DMS 273 (cell line): ENCODE measurements around the gene AHI1.

ENCODE experiments used
- DNase-seq: peaks from one replicate; lab custom pipeline; 2025; ENCODE audit not compliant: unreplicated experiment; lab: John Stamatoyannopoulos, UW

The AHI1 gene

DNA sequence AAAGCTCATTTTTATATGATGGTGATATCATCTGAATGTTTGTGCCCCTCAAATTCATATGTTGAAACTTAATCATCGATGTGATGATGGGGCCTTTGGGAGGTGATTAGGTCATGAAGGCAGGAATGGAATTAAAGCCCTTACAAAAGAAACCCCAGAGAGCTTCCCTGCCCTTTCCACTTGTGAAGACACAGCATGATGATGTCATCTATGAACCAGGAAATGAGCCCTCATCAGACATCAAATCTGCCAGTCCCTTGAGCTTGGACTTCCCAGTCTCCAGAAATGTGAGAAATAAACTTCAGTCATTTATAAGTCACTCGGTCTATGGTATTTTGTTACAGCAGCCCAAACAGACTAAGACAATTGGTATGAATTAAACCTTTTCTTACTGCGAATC is 163.4 kb downstream of the AHI1 start:
- DNase-seq = no peak

- DNase-seq = no peak
Measured at GRCh38 chr6:135331002-135331401, 166.5 kb downstream of the AHI1 start.

DNA sequence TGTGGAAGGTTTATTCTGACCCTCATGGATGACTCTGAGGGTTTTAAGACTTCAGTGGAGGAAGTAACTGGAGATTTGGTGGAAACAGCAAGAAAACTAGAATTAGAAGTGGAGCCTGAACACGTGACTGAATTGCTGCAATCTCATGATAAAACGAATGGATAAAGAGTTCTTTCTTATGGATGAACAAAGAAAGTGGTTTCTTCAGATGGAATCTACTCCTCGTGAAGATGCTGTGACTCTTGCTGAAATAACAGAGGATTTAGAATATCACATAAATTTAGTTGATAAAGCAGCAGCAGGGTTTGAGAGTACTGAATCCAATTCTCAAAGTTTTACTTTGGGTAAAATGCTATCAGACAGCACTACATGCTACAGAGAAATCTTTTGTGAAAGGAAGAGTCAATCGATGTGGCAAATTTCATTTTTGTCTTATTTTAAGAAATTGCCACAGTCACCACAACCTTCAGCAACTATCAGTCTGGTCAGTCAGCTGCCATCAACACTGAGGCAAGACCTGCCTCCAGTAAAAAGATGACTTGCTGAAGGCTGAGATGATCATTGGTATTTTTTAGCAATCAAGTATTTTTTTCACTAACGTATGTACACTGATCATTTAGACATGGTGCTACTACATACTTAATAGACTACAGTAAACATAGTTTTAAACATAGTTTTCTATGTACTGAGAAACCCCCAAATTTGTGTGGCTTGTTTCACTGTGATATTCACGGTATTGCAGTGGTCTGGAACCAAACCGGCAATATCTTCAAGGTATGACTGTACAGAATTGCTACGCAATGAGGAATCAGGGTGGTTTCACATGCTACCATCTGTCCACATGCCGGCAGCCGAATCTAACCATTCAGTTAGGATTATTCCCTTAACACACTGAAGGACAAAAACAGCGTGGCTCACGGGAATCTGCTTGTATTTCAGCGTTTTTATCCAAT is 167.4 kb downstream of the AHI1 start:
- DNase-seq = no peak

- no peak for DNase-seq
Measured at GRCh38 chr6:135328136-135328535, 169.4 kb downstream of the AHI1 start.

DNA sequence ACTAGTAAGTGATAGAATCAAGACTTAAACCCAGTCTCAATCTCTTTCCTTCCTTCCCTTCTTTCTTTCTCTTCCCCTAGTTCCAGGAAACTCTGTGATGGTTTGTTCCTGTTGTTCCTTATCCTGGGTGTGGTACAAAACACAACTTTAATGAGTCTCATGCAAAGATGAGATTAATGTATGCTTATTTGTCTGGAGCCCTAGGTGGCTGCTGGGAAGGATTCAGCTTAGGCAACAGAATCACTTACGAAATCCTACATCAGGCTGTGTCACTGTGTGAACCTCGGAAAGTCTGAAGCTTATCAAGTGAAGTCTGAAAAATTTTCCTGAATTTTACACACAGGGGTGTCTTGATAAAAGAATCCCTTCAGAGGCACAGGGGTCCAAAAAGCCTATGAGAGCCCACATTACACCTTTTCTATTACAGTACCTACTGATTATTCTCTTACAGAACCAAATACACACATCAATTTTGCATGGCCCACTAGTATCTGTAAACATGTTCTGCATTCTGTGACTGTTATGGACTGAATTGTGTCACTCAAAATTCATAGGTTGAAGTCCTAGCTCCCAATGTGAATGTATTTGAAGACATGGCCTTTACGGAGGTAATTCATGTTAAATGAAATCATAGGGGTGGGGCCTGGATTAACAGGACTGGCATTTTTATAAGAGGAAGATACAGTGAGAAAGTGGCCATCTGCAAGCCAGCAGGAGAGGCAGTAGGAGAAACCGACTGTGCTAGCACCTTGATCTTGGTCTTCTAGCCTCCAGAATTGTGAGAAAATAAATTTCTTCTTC is 171.7 kb downstream of the AHI1 start:
- no peak for DNase-seq

DNA sequence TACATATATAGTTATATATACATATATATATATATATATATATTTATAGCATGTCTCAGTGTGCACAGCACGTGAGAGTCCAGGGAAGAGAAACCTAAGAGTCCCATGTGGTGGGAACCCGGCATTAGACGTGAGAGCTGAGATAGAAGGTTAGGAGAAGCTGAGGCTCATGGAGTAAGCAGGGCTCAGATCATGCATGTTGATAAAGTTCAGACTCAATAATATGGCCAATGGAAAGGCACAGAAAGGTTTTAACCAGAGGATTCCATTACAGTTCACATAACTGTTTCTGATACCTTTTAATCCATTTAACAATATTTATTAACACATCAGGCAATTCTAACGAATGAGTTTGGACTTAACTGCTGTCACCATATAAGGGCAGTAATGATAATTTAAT is 173.0 kb downstream of the AHI1 start:
- DNase-seq = no peak

DNA sequence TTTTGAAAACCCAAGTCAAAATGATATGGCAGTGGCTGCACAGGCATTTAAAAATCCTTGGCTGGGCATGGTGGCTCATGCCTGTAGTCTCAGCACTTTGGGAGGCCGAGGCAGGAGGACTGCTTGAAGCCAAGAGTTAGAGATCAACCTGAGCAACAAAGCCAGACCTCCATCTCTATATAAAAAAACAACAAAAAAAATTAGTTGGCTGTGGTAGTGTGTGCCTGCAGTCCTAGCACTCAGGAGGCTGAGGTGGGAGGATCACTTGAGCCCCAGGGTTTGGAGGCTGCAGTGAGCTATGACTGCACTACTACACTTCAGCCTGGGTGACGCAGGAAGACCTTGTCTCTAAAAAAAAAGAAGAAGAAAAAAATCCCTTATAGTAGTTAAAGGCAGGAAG is 173.6 kb downstream of the AHI1 start:
- no peak for DNase-seq

GRCh38 chr6:135323202-135323668 is 174.3 kb downstream of the AHI1 start:
- no peak for DNase-seq

DNA sequence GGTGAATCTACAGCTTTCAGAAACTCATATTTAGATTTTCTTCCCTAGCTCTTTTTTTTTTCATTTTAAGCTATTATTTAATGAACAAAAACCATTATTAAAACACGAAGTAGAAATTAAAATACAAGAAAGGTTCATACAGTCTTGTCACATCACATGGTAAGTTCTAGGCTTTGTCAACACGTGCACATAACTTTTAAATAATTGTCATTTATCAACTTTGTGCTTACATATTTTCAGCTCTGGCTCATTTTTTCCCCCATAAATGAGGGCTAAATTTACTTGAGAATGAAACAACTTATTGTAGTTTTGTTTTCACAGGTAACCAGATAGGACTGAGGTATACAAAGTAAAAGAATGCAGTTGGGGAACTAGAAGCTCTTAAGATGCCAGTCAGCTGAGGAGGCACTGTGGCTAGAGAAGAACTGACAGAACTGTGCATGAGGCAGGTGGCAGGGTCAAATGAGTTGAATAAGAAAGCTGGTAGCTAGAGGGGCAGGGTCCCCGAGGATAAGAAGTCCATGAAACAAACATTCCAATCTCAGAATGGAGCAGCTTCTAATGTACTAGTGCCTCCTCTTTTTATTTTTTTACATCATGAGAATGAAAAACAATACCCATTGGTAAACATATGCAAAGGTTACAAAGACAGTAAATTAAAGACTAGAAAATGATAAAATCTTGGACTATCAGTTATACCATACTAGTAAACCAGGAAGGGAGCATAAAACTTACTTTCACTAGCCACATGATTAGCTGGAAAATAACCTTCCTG is 174.9 kb downstream of the AHI1 start:
- no peak for DNase-seq

DNA sequence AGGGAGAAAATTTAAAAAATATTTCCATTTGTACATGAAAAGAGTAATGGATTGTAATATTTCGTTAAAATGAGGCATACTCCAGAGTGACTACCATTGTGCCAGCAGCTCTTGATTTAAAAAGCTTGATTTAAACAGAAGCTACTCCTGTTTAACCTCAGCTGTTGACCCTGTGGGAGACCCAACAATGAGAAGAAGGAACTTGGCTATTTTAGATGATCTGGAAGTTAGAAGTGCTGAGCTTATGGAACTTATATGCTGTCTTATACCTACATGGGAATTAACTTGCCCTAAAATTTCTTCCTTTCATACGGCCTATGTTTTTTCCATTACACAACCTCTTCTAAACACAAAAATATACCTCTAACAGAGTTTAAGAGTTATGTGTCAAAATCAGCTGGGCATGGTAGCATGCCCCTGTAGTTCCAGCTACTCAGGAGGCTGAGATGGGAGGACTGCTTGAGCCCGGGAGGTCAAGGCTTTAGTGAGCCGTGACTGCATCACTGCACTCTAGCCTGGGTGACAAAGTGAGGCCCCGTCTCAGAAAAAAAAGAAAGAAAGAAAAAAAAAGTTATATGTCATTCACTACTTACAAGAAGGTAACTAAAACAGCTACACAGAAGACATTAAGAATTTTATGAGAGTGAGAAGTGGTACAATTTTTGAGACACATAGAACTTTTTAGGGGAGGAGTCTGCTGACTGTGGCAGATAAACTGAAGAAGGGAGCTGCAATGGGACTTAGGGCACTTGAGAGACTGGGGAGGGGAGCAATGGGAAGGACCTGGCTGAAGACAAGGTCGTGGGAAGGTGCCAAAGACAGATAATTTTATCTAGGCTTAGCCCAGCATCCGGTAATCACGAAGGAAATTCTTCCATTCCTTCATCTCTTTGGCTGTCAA is 176.6 kb downstream of the AHI1 start:
- no peak for DNase-seq

- DNase-seq = no peak
Measured at GRCh38 chr6:135319819-135320218, 177.7 kb downstream of the AHI1 start.

- DNase-seq = no peak
Measured at GRCh38 chr6:135318738-135319469, 178.6 kb downstream of the AHI1 start.

- no peak for DNase-seq
Measured at GRCh38 chr6:135314543-135314942, 183.0 kb downstream of the AHI1 start.

- no peak for DNase-seq
Measured at GRCh38 chr6:135311446-135312200, 185.9 kb downstream of the AHI1 start.

DNA sequence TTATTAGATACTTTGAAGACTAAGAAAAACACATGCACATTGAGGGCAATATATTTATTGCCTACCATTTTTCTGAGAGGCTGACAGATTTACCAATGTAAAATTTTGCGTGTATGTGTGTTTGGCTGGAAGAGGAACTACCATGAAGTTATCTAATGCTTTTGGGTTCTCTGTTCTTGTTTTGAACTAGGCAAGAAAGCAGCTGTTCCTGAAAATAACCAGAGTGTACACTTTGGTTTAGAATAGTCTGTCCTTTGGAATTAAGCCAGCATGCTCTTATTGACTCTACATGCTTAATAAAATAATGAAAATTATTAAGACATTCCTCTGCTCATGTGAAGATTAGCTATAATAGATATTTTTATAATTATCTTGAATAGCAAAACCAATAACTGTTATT is 187.2 kb downstream of the AHI1 start:
- DNase-seq = peak; percentile 8

- no peak for DNase-seq
Measured at GRCh38 chr6:135306740-135307420, 190.7 kb downstream of the AHI1 start.

DNA sequence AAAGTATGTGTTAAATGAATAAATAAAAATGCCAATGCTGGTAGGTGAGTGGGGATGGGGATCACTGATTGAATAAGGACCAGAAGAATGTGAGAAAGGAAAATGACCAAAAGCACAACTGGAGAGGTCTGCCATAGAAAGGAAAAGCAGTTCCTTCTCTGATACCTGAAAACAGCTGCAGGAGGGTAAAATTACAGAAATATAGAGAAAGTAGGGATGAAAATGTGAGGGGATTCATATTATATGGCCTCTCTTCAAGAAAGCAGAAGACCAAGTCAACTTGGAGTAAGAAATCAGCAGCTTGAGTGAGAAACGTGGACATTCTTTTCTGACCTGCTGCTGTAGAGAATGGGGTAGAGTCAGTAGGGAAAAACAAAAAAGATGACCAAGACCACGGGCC is 191.4 kb downstream of the AHI1 start:
- no peak for DNase-seq

GRCh38 chr6:135305684-135306083 is 191.9 kb downstream of the AHI1 start:
- DNase-seq = no peak
